ENCODE results near the gene ALK. TPM values are rescaled to one million over a fixed set of nuclear protein-coding genes. Genes with fewer than 3 reads are reported as not detected.

Gene ALK
- total RNA-seq, 6 donors from 2014 or later = 0.17 to 2.1 (median 0.35) TPM

- H3K27ac ChIP-seq = no peak overlapping the region
- no peaks in the 10 kb centered on the region for H3K9me3 ChIP-seq
- TF ChIP-seq EP300 (IDR thresholded peaks at IDR 0.05) = no peak
- TF ChIP-seq POLR2AphosphoS5 (IDR thresholded peaks at IDR 0.05) = no peak
- no peak for TF ChIP-seq CTCF (IDR thresholded peaks at IDR 0.05)
- TF ChIP-seq POLR2A (IDR thresholded peaks at IDR 0.05) = no peak
- no peaks in the 10 kb centered on the region for H3K36me3 ChIP-seq
- ATAC-seq (ENCODE audit: low FRiP score in 2 of 2) (no peak), DNase-seq (no peak)
- H3K4me3 ChIP-seq = no peak overlapping the region
- H3K27me3 ChIP-seq = no peaks in the 10 kb centered on the region
- 55 to 62% methylated on average over 2 of the region's 2 CpGs for WGBS, 2 donors
- no peaks in the 10 kb centered on the region for H3K4me1 ChIP-seq
These were observed 488.3 kb downstream of the ALK start for GRCh38 chr2:29433128-29433527.

GRCh38 chr2:29431485-29431884, 489.9 kb downstream of the ALK start:
- Histone ChIP-seq H3K4me1 (no peaks in the 10 kb centered on the region), H3K9me3 (no peaks in the 10 kb centered on the region), H3K27me3 (no peaks in the 10 kb centered on the region), H3K36me3 (no peaks in the 10 kb centered on the region), H3K27ac (no peak overlapping the region), H3K4me3 (no peak overlapping the region)
- TF ChIP-seq CTCF (IDR thresholded peaks at IDR 0.05) = no peak
- TF ChIP-seq POLR2A (IDR thresholded peaks at IDR 0.05) = no peak
- TF ChIP-seq POLR2AphosphoS5 (IDR thresholded peaks at IDR 0.05) = no peak
- TF ChIP-seq EP300 (IDR thresholded peaks at IDR 0.05) = no peak
- ATAC-seq (ENCODE audit: low FRiP score in 2 of 2) (no peak), DNase-seq (no peak)
- 91 to 100% methylated on average over 1 of the region's 1 CpG for WGBS, 2 donors

- ATAC-seq (ENCODE audit: low FRiP score in 2 of 2) = no peak
These were observed 490.8 kb downstream of the ALK start for GRCh38 chr2:29430382-29431112.

GRCh38 chr2:29426354-29426753, 495.0 kb downstream of the ALK start:
- Histone ChIP-seq H3K27me3 (no peaks in the 10 kb centered on the region), H3K4me1 (no peaks in the 10 kb centered on the region), H3K4me3 (no peak overlapping the region), H3K36me3 (no peaks in the 10 kb centered on the region), H3K9me3 (no peaks in the 10 kb centered on the region), H3K27ac (no peak overlapping the region)
- ATAC-seq (ENCODE audit: low FRiP score in 2 of 2) = no peak
- TF ChIP-seq CTCF (IDR thresholded peaks at IDR 0.05) (no peak), EP300 (IDR thresholded peaks at IDR 0.05) (no peak), POLR2AphosphoS5 (IDR thresholded peaks at IDR 0.05) (no peak), POLR2A (IDR thresholded peaks at IDR 0.05) (no peak)
- DNase-seq = no peak

More at GRCh38 chr2:29430382-29431112, 490.8 kb downstream of the ALK start:
- Histone ChIP-seq H3K4me3 (no peak overlapping the region), H3K9me3 (no peaks in the 10 kb centered on the region), H3K27me3 (no peaks in the 10 kb centered on the region), H3K27ac (no peak overlapping the region), H3K4me1 (no peaks in the 10 kb centered on the region), H3K36me3 (no peaks in the 10 kb centered on the region)
- WGBS, 2 donors = 48 to 58% methylated on average over 4 of the region's 4 CpGs
- DNase-seq = no peak
- TF ChIP-seq POLR2AphosphoS5 (IDR thresholded peaks at IDR 0.05) = no peak
- no peak for TF ChIP-seq EP300 (IDR thresholded peaks at IDR 0.05)
- no peak for TF ChIP-seq POLR2A (IDR thresholded peaks at IDR 0.05)
- no peak for TF ChIP-seq CTCF (IDR thresholded peaks at IDR 0.05)

- no peaks in the 10 kb centered on the region for H3K9me3 ChIP-seq
- TF ChIP-seq POLR2AphosphoS5 (IDR thresholded peaks at IDR 0.05) (no peak), POLR2A (IDR thresholded peaks at IDR 0.05) (no peak), EP300 (IDR thresholded peaks at IDR 0.05) (no peak), CTCF (IDR thresholded peaks at IDR 0.05) (no peak)
- H3K27me3 ChIP-seq = no peaks in the 10 kb centered on the region
- no peak overlapping the region for H3K27ac ChIP-seq
- DNase-seq (no peak), ATAC-seq (ENCODE audit: low FRiP score in 2 of 2) (no peak)
- H3K4me3 ChIP-seq = no peak overlapping the region
- no peaks in the 10 kb centered on the region for H3K36me3 ChIP-seq
- WGBS, 2 donors = 88 to 100% methylated on average over 1 of the region's 1 CpG
- no peaks in the 10 kb centered on the region for H3K4me1 ChIP-seq
These were observed 495.5 kb downstream of the ALK start for GRCh38 chr2:29425866-29426265.
